ENCODE measurements around the gene PHLDB3.
"Not testable (repeated sequence)": the region's sequence is repeated elsewhere in the genome, so short reads cannot be mapped to it uniquely, and the experiment has no call there.

DNA sequence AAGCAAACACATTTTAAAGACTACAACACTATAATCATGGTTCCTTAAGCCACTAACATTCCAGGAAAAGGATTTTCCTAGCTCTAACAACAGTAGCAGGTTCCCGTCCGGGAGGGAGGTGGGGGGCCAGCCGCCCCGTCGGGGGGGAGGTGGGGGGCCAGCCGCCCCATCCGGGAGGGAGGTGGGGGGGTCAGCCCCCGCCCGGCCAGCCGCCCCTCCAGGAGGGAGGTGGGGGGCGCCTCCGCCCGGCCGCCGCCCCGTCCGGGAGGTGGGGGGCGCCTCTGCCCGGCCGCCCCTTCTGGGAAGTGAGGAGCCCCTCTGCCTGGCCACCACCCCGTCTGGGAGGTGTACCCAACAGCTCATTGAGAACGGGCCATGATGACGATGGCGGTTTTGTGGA lies 43.4 kb upstream of the PHLDB3 start:
- not testable (repeated sequence) for TF ChIP-seq POLR2A (IDR thresholded peaks at IDR 0.05)
- TF ChIP-seq, protein P1, sequence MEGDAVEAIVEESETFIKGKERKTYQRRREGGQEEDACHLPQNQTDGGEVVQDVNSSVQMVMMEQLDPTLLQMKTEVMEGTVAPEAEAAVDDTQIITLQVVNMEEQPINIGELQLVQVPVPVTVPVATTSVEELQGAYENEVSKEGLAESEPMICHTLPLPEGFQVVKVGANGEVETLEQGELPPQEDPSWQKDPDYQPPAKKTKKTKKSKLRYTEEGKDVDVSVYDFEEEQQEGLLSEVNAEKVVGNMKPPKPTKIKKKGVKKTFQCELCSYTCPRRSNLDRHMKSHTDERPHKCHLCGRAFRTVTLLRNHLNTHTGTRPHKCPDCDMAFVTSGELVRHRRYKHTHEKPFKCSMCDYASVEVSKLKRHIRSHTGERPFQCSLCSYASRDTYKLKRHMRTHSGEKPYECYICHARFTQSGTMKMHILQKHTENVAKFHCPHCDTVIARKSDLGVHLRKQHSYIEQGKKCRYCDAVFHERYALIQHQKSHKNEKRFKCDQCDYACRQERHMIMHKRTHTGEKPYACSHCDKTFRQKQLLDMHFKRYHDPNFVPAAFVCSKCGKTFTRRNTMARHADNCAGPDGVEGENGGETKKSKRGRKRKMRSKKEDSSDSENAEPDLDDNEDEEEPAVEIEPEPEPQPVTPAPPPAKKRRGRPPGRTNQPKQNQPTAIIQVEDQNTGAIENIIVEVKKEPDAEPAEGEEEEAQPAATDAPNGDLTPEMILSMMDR (IDR thresholded peaks at IDR 0.05): not testable (repeated sequence)
